HG03354 (cell line): ENCODE results near the gene PRDM15.

Experiments used
- ATAC-seq: cut with Tn5 transposase; IDR thresholded peaks from one replicate; pipeline ENCODE4 v1.9.1; 2021; ENCODE audit warnings: mild to moderate bottlenecking; ENCODE audit not compliant: unreplicated experiment, poor library complexity, severe bottlenecking

Gene PRDM15, protein sequence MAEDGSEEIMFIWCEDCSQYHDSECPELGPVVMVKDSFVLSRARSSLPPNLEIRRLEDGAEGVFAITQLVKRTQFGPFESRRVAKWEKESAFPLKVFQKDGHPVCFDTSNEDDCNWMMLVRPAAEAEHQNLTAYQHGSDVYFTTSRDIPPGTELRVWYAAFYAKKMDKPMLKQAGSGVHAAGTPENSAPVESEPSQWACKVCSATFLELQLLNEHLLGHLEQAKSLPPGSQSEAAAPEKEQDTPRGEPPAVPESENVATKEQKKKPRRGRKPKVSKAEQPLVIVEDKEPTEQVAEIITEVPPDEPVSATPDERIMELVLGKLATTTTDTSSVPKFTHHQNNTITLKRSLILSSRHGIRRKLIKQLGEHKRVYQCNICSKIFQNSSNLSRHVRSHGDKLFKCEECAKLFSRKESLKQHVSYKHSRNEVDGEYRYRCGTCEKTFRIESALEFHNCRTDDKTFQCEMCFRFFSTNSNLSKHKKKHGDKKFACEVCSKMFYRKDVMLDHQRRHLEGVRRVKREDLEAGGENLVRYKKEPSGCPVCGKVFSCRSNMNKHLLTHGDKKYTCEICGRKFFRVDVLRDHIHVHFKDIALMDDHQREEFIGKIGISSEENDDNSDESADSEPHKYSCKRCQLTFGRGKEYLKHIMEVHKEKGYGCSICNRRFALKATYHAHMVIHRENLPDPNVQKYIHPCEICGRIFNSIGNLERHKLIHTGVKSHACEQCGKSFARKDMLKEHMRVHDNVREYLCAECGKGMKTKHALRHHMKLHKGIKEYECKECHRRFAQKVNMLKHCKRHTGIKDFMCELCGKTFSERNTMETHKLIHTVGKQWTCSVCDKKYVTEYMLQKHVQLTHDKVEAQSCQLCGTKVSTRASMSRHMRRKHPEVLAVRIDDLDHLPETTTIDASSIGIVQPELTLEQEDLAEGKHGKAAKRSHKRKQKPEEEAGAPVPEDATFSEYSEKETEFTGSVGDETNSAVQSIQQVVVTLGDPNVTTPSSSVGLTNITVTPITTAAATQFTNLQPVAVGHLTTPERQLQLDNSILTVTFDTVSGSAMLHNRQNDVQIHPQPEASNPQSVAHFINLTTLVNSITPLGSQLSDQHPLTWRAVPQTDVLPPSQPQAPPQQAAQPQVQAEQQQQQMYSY

DNA sequence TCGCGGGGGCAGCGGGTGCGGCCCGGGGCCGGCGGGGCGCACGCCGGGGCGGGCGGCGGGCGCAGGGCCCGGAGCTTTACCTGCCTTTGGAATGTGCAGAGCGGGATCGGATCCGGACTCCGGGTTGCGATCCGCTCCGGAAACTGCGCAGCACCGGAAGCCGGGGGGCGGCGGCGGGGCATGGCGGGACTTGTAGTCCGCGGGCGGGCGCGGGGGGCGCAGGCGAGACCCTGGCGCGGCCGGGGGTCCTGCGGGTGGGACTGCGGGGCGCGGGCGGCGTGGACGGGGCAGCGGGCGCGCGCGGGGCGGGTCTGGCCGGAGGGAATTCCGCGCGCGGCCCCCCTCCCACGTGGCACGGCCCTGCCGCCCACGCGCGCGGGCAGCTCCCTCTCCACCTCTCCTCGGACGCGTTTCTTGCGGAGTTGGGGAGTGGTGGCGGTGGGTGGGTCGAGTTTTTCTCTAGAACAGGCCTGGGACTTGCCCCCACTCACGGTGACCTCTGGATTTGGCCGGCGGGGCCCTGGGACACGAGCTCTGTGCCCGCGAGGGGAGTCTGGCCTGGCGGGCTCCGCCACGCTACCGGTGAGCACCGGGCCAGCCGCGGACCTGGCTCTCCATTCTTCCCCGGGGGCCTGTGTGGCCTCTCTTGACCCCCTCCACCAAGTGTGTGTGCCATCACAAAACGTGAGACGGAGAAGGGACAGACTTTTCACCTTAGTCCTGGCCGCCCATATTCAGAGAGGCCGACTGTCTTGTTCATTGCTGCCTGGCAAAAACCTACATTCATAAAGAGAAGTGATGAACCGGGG is at the start of gene PRDM15:
PRDM15 (minus strand) TSS at position 155 of the 809 bp plus-strand sequence. CDS start 18,981 bp downstream, outside the sequence.
- peak; percentile 75 for ATAC-seq

DNA sequence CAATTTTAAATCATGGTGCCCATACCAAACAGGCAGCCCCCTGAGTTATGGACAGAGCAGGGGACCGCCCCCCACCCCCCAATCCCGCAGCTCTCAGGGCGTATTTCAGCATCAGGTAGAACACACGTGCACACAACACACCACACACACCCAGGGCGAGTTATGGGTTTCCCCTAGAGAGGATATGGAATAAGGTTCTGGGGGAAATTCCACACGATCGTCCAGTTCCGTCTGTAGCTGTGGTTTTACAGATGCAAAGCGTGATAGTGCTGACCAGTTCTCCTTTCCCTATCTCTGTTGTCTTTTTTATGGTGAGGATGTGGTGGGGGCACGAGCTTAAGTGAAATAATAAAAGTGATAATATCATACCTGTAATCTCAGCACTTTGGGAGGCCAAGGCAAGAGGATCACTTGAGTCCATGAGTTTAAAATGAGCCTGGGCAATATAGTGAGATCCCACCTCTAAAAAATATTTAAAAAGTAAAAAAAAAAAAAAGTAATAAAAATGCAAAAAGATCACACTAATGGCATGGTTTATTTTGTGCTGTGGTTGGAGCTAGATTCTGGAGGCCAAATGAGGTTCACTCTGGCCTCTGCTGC is 49.6 kb upstream of the PRDM15 start:
- ATAC-seq = peak; percentile 48

DNA sequence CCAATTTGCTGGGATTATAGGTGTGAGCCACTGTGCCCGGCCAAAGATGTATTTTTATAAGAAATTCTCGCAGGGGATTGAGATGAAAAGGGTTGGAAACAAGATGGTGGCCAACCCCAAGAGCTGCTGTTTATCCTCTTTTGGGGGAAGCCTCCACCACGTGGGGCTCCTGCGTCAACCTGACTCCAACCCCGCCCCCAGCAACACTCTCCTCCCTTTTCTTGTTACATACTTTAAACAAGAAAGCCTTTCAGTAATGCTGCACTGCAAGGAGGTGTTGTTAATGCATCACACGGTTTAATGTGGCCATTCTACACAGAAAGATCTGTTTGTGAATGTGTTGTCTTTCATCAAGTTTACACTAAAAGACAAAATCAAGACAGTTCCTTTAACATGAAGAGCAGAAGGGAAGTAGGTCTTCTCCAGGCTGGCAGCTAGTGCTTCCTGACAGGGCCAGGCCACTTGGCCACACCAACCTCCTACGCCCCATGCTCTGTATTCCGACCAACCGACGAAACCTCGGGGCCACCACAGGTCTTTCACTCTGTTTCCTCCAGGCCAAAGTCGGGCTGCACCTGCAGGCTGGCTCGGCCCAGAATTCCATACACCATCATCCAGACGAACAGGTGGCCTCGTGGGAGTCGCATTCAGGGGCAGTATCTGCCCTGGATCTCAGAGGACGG is 48.7 kb upstream of the PRDM15 start:
- ATAC-seq = peak; percentile 34

DNA sequence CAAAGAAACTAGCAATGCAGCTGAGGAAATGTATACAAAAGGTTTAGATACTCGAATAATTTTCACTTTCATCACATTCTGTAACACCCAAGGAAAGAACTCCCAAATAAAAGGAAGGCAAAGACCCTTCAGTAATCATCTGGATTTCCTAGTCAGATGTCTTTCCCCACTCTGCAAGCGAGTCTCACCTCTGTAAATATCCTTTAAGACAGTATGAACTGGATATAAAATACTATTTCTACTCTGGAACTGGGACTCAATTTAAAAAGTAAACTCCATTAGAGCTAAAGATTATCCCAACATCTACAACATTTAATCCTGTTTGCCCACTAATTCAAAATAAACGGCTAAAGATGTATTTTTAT is 47.6 kb upstream of the PRDM15 start:
- no peak for ATAC-seq

DNA sequence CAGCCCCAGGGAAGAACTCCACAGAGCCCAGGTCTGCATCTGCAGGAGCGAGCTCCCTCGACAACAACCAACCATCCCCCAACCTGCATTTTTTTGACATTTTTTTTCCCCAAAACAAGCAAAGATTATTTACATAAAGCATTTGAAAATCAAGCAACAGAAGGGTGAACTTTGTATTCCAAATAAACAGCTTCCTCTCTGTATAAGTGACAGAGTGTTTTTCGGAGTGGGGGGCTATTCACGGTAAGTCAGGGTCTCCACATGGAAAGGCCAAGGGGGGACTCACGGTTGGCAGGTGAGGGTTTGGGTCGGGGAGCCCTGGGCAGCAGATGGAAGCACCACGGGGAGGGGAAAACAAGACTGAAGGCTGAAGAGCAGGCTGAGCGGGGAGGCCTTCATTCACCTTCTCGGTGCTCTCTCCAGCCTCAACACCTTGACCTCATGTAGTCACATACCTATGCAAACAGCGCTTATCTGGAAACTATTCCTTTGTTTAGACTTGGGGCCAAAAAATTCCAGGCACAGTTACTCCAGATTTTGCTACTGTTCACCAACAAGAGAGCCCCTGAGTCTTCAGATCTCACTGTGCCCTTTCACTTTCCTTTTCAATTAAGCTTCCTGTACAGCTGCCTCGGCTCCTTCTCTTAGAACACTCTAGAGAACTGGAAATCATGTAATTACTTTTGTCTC is 47.1 kb upstream of the PRDM15 start:
- ATAC-seq = peak; percentile 44

DNA sequence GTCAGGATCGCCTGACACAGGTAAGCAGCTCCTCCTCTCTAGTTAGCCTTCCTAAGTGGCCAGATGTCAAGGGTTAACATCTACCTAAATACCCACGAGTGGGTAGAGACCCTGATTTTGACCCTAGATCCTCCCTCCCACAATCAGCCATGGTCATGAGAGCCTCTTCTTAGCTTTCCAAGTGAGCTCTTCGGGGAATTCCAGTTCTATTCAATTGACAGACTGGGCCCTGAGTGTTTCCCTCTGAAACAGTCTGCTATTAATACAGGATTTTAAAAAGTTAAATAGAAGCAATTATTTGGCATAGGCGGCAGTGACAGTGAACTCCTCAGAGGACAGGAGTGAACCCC is 46.6 kb upstream of the PRDM15 start:
- ATAC-seq = no peak

DNA sequence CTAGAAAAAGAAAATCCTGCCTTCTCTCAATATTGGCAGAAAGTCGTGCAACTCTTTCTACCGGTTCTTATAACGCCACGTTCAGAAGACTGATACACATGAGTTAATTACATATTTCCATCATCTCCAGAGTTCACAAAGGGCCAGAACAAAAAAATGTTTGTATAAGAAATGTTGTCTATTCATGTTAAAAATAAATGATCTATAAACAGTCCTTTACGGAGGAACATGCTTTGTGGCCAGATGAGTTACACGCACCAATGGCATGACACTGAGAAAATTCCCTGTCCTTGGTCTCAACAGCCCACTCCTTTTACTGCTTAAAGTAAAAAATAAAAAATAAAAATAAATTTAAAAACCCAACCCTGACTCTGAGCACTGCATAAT is 45.2 kb upstream of the PRDM15 start:
- no peak for ATAC-seq

DNA sequence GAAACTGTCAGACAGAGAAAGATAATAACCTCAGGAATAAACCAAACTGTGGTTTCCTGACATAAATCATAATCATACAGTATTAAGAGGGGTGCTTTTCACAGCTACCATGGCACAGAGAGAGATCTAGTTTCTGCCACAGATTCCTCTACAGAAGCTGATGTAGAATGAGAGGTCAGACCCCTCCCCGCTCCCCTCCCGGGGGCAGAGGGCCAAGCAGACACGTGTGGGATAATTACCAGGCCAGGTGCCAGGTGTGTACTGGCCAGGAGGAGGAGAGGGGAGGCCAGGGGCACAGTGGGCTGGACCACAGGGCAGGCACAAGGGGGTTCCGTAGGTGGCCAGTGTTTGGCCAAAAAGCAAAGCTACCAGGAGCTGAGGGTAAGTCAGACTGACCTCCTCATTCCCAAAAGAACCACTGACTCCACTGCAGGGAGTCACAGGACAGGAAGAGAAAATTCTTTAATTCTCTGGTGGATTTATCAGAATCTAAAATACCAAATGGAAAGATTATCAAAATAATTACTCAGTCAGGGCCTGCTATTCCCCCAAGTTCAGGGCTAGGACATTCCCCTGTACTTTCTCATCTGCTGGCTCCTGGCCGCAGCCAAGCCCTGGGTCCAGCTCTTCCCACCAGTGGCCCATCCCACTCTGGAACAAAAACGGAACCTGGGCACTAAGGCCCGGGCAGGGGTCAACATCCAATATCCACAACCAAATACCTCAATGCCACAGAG is 44.7 kb upstream of the PRDM15 start:
- no peak for ATAC-seq

DNA sequence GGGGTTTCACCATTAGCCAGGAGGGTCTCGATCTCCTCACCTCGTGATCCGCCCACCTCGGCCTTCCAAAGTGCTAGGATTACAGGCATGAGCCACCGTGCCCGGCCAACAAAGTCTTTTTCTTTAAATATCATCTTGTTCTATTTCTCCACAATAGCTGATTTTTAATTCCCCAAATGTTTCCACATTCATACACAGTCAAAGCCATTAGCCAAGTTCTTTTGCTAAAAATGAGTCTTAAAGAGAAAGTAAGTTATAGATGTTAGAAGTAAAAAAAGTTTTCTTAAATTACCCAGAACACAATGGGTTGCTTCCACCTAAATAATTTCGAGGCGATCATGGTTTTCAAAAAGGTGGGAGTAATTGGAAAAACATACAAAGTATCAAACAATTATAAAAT is 44.0 kb upstream of the PRDM15 start:
- no peak for ATAC-seq

DNA sequence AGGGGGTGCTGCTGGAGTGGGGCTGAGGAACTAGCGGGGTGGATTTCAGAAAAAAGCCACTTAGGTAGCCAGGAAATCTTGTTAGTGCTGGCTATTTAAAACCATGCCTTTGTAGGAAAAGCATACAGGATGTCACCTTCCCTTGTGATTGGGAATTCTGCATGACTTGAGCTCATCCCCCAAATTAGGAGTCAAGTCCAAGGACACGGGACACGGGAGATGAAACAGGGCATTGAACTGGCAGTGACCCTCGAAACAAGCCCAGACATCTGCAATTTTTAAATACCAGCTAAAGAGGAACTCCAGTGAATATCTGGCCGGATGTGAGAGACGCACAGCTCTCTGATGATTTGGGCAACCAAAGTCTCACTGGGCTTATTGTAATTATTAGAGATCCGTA is 41.9 kb upstream of the PRDM15 start:
- ATAC-seq = no peak

DNA sequence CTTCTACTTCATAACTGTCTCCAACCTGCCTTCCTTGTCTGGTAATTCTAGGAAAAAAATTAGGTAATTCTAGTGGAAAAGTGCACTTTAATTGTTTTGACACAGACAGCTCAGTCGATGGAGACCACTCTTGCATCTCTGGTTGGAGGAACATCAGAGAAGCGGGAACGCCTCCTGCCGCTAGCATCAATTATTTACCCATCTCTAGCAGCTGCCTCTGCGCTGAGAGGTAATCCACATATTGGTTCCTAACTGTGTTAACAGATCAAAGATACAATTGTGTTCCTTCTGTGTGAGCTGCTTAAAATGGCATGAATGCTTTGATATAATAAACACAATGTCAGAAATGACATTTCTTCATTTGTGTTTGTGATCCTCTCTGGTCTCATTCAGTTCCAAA is 41.3 kb upstream of the PRDM15 start:
- no peak for ATAC-seq

DNA sequence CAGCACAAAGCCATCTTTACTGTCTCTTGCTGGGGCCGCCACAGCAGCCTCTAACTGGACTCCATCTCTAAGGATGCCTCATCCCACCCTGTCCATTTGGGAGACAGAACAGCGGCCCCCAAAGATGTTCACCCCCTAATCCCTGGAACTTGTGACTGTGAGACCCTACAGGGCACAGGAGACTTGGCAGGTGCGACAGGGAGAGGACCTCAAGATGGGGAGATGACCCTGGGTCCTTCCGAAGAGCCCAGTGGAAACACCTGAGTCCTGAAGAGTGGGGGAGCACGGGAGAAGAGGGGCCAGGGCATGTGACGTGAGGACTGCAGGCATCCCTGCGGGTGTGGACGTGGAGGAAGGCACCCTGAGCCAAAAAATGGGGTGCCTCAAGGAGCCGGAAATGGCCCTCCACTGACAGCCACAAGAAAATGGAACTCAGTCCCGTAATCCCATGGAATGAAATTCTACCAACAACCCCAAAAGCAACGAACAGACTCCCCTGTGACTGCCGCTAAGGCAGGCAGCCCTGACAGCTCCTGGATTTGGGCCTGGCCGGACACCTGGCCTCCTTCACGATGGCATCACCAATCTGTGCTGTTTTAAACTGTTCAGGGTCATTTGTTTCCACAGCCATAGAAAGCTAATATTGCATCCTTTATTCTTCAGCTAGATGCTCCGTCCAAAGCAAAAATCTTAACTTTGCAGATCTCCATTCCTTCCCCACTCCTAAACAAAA is 40.7 kb upstream of the PRDM15 start:
- ATAC-seq = no peak

DNA sequence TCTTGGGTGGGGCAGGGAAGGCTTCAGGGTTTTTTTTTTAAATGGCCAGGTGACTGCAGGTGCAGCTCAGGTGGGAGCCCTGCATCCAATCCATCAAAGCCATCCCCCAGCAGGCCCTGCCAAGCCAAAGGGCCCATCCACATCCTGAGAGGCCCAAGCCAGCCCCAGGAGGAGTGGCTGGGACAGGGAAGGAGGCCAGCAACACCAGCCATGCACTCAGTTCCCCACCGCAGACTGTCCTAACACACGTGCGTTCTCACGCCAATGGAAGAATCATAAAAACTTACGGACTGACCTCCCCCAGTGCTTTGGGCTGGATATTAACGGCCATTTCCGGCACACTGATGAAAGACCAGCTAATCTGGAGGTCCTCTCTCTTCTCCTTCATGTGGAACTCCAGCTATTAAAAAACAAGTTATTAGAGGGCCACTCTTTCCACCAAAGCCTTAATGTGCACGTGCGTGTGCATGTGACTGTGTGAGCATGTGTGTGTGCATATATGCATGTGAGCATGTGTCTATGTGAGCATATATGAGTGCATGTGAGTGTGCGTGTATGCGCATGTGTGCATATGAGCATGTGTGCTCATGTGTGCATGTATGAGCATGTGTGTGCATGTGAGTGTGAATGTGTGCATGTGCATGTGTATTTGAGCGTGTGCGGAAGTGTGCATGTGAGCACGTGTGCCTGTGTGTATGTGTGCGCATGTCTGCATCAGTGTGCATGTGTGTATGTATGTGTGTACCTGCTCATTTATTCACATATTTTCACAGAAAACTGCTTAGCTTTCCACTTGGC is 39.6 kb upstream of the PRDM15 start:
- no peak for ATAC-seq

DNA sequence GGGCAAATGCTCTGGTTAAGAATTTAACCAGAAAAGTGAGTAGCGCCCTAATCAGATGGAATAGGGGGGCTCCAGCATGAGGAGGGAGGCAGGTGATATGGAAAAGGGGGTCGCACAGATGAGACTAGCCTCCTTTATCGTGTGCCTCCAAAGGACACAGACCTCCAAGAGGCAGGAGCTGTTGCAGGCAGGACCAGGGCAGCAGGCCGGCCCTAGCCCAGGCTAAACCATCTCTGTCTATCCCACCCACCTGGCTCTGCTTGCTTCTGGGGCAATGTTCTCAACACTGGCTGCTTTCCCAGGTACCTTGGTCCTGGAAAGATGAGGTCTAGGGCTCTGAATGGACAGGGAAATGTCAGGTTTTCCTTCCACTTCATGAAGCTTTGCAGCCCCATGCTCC is 38.4 kb upstream of the PRDM15 start:
- no peak for ATAC-seq

DNA sequence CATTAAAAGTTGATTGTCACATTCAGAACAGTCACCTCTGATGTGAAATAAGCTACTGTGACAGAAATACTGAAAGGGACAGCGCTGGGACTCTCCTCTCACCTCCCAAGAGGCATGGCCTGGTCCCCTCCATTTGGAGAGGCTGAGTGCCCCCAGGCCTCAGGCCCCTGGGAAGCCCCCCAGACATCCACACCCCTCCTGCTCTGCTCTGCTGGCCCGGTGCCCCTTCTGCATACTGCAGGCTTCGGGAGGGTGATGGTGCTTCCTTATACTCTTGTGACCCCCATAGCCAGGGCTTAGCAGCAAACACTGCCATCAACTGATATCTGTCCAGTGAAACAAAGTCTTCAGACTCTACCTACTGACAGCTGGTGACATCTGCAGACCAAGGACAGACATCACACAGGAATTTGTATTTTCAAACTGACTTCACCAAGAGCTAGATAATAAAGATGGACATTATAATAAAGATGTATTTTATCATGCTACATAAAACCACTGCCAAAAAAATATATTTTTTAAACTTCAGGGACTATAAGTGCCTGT is 37.8 kb upstream of the PRDM15 start:
- no peak for ATAC-seq

DNA sequence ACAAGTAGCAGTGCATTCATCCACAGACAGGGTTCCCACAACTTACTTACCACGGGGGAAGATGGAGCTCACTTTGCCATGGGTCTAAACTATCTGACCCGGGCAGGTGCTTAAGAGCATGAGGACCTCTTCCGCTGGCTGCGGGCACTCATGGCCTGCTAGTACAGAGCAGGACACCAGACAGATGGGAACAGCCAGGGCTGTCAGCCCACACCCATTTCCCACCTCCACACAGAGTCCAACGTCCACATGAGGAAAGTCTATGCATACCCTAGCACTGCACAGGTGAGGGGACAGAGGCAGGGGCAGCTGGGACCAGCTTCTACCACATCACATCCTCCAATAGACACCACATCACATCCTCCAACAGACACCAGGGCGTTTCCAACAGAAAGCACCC is 35.8 kb upstream of the PRDM15 start:
- no peak for ATAC-seq
